SK-N-SH (cell line): ENCODE measurements around the gene HAPLN2. TPM values are rescaled to one million over a fixed set of nuclear protein-coding genes. Genes with fewer than 3 reads are reported as not detected.

Experiments
- CTCF ChIA-PET: fragments of 300-600, 350-600 bp; formaldehyde crosslinking; extraction: SDS; loops from one replicate; lab custom pipeline; 2021; lab: Yijun Ruan, JAX
- POLR2A ChIA-PET: fragments of 350-600 bp; sonication (Branson Sonifier 250); formaldehyde crosslinking; extraction: SDS; loops from one replicate; lab custom pipeline; 2020; ENCODE audit warnings: antibody characterized with exemption, inconsistent platforms; lab: Yijun Ruan, JAX
- DNase-seq: peaks from one replicate; pipeline ENCODE4 v3.0.0; 2012
- H2AFZ ChIP-seq: fragments of 200-600 bp; sonication (generic); 2 replicates; pipeline ENCODE4 v1.8.1; 2016; ENCODE audit warnings: antibody characterized with exemption, mild to moderate bottlenecking, low read depth
- H3F3A ChIP-seq: fragments of 200-600 bp; sonication (generic); replicated peaks from 2 replicates; pipeline ENCODE3; 2016; ENCODE audit warnings: antibody characterized with exemption, mild to moderate bottlenecking; ENCODE audit not compliant: insufficient read depth
- H3K27ac ChIP-seq, 2 experiments: fragments of 200-500 bp in 1 of 2; fragments of 200-600 bp in 1 of 2; sonication (Bioruptor generic) in 1 of 2; sonication (generic), shearing (Covaris generic) in 1 of 2; 2 replicates each; pipeline versions ENCODE4 v1.5.1 to v1.6.1; 2014 to 2016; ENCODE audit warnings: low read depth in 2 of 2, inconsistent platforms in 1 of 2, low read length in 1 of 2, mild to moderate bottlenecking in 1 of 2, mixed read lengths in 1 of 2
- H3K27me3 ChIP-seq: fragments of 200-600 bp; sonication (generic), shearing (Covaris generic); 2 replicates; pipeline ENCODE4 v1.6.1; 2016; ENCODE audit warnings: mixed run types; ENCODE audit not compliant: insufficient read depth
- H3K36me3 ChIP-seq, 2 experiments: fragments of 200-500 bp in 1 of 2; fragments of 200-600 bp in 1 of 2; sonication (Bioruptor generic) in 1 of 2; sonication (generic) in 1 of 2; replicated peaks in 1 of 2; 2 replicates each; pipeline versions ENCODE3 to v1.5.1; 2014 to 2016; ENCODE audit warnings: low read length in 1 of 2, mild to moderate bottlenecking in 1 of 2; ENCODE audit not compliant: insufficient read depth in 2 of 2, control insufficient read depth in 1 of 2
- H3K4me1 ChIP-seq, 2 experiments: fragments of 200-500 bp in 1 of 2; fragments of 200-600 bp in 1 of 2; sonication (Bioruptor generic) in 1 of 2; sonication (generic), shearing (Covaris generic) in 1 of 2; 2 replicates each; pipeline versions ENCODE4 v1.5.1 to v1.6.1; 2014 to 2016; ENCODE audit warnings: low read depth in 1 of 2, low read length in 1 of 2, mixed run types in 1 of 2; ENCODE audit not compliant: insufficient read depth in 2 of 2, control insufficient read depth in 1 of 2
- H3K4me2 ChIP-seq: fragments of 200-600 bp; sonication (generic), shearing (Covaris generic); 2 replicates; pipeline ENCODE4 v1.6.1; 2017; ENCODE audit warnings: mixed run types
- H3K4me3 ChIP-seq, 2 experiments: fragments of 200-500 bp in 1 of 2; fragments of 200-600 bp in 1 of 2; sonication (Bioruptor generic) in 1 of 2; sonication (generic), shearing (Covaris generic) in 1 of 2; 2 replicates each; pipeline versions ENCODE4 v1.5.1 to v1.8.1; 2014 to 2016; ENCODE audit warnings: low read depth in 2 of 2, inconsistent platforms in 1 of 2, low read length in 1 of 2, mild to moderate bottlenecking in 1 of 2, mixed read lengths in 1 of 2, moderate library complexity in 1 of 2
- H3K79me2 ChIP-seq: fragments of 200-600 bp; sonication (generic); 2 replicates; pipeline ENCODE4 v1.8.1; 2017; ENCODE audit warnings: mild to moderate bottlenecking; ENCODE audit not compliant: insufficient read depth
- H3K9ac ChIP-seq: fragments of 200-600 bp; sonication (generic); 2 replicates; pipeline ENCODE4 v1.6.1; 2017; ENCODE audit warnings: mixed run types
- H3K9me2 ChIP-seq: fragments of 200-600 bp; sonication (generic); 2 replicates; pipeline ENCODE4 v1.6.1; 2017; ENCODE audit warnings: mixed run types
- H3K9me3 ChIP-seq: fragments of 200-600 bp; sonication (generic); 2 replicates; pipeline ENCODE4 v1.6.1; 2017; ENCODE audit warnings: mixed run types, mild to moderate bottlenecking, moderate library complexity
- H4K20me1 ChIP-seq: fragments of 200-600 bp; sonication (generic); 2 replicates; pipeline ENCODE4 v1.6.1; 2017; ENCODE audit warnings: mild to moderate bottlenecking, mixed run types; ENCODE audit not compliant: insufficient read depth
- CTCF ChIP-seq: fragments of 200-600 bp; sonication (generic); IDR thresholded peaks from 2 replicates; pipeline ENCODE4 v1.6.1; 2017; ENCODE audit warnings: antibody characterized with exemption, mild to moderate bottlenecking, moderate library complexity
- EZH2phosphoT487 ChIP-seq: fragments of 200-600 bp; sonication (generic); IDR thresholded peaks from 2 replicates; pipeline ENCODE4 v1.6.1; 2017; ENCODE audit warnings: low read depth, mixed run types, mild to moderate bottlenecking, antibody characterized with exemption, moderate library complexity, borderline replicate concordance
- FOSL2 ChIP-seq: IDR thresholded peaks from 2 replicates; pipeline ENCODE4 v1.4.0; 2012; ENCODE audit warnings: low read depth, mild to moderate bottlenecking, moderate library complexity, borderline replicate concordance
- FOXJ3 ChIP-seq: sonication (generic); formaldehyde crosslinking; IDR thresholded peaks from 2 replicates; pipeline ENCODE4 v1.5.1; 2020; ENCODE audit warnings: mild to moderate bottlenecking, missing genetic modification reagents
- MAX ChIP-seq: IDR thresholded peaks from 2 replicates; pipeline ENCODE4 v1.4.0; 2012; ENCODE audit warnings: low read depth
- MEF2A ChIP-seq: IDR thresholded peaks from 2 replicates; pipeline ENCODE4 v1.4.0; 2012; ENCODE audit warnings: low read depth, borderline replicate concordance
- NFIC ChIP-seq: IDR thresholded peaks from 2 replicates; pipeline ENCODE4 v1.4.0; 2012; ENCODE audit warnings: borderline replicate concordance
- NRF1 ChIP-seq: IDR thresholded peaks from 2 replicates; pipeline ENCODE4 v1.6.1; 2012; ENCODE audit warnings: low read depth, mild to moderate bottlenecking, low read length
- POLR2AphosphoS5 ChIP-seq: IDR thresholded peaks from 2 replicates; pipeline ENCODE4 v1.6.1; 2012; ENCODE audit warnings: low read depth, low read length
- REST ChIP-seq: IDR thresholded peaks from 2 replicates; pipeline ENCODE4 v1.6.1; 2012; ENCODE audit warnings: mild to moderate bottlenecking, low read depth, low read length, moderate library complexity
- RFX5 ChIP-seq: IDR thresholded peaks from 2 replicates; pipeline ENCODE4 v1.6.1; 2012; ENCODE audit warnings: mild to moderate bottlenecking, improper control_type of control experiment, low read length
- RXRA ChIP-seq: IDR thresholded peaks from 2 replicates; pipeline ENCODE4 v1.4.0; 2012; ENCODE audit warnings: low read depth, mild to moderate bottlenecking, borderline replicate concordance
- SIN3A ChIP-seq: IDR thresholded peaks from 2 replicates; pipeline ENCODE4 v1.6.1; 2012; ENCODE audit warnings: low read depth, mild to moderate bottlenecking, low read length, moderate library complexity, borderline replicate concordance
- SMC3 ChIP-seq: IDR thresholded peaks from 2 replicates; pipeline ENCODE4 v1.6.1; 2012; ENCODE audit warnings: low read depth, low read length, improper control_type of control experiment
- TCF12 ChIP-seq: IDR thresholded peaks from 2 replicates; pipeline ENCODE4 v1.4.0; 2012
- USF2 ChIP-seq: fragments of 150-350 bp; IDR thresholded peaks from 2 replicates; pipeline ENCODE4 v1.6.1; 2017; ENCODE audit warnings: antibody characterized with exemption, low read length, low read depth, borderline replicate concordance
- WGBS: methylation state at CpG from one replicate; pipeline ENCODE4 v1.1.6; 2017; ENCODE audit warnings: low lambda C conversion rate; 5-methylcytosine and 5-hydroxymethylcytosine counted together
- polyA plus RNA-seq, 3 experiments: library from polyadenylated mRNA; depleted of rRNA; stranded (reverse); fragments of >200 nt; gene quantifications; 2 replicates each; pipeline ENCODE4 v1.2.3, GENCODE V29; 2012

Gene HAPLN2
- polyA plus RNA-seq, 1 of the 3 experiments (the other 2 are of a cell fraction) = 0.20 TPM

GRCh38 chr1:156658496-156658895, 39.3 kb downstream of the HAPLN2 start:
- ChIA-PET POLR2A (no interaction called here), CTCF (interaction anchor here (0.7 to 13.1 kb wide), 23 partner anchors 8 to 273 kb away, joined by 3 to 682 read pairs (median 6); partner anchors contain the start of genes BCAN, CRABP2, HAPLN2 and ISG20L2)

More at GRCh38 chr1:156658496-156658895, 39.3 kb downstream of the HAPLN2 start:
- no peak for TF ChIP-seq NRF1
- TF ChIP-seq EZH2phosphoT487 = no peak
- no peak for TF ChIP-seq FOSL2
- no peak for TF ChIP-seq CTCF
- TF ChIP-seq MAX = no peak
- TF ChIP-seq POLR2AphosphoS5 = no peak
- TF ChIP-seq FOXJ3 = no peak
- TF ChIP-seq SMC3 = no peak
- no peak for TF ChIP-seq SIN3A
- no peak for TF ChIP-seq NFIC
- no peak for TF ChIP-seq REST
- TF ChIP-seq TCF12 = no peak
- TF ChIP-seq RFX5 = no peak
- TF ChIP-seq RXRA = no peak
- no peak for TF ChIP-seq MEF2A
- no peak for TF ChIP-seq USF2
- Histone ChIP-seq H3K4me2 (no peak overlapping the region), H3K9me2 (no peaks in the 10 kb centered on the region), H3K36me3 (no peaks in the 10 kb centered on the region), H3K79me2 (no peaks in the 10 kb centered on the region), H3K9ac (no peak overlapping the region), H2AFZ (no peak overlapping the region), H3K9me3 (no peaks in the 10 kb centered on the region), H3K4me1 (peaks cover 39 to 43% of the 10 kb centered on the region in 2 experiments; a peak in 3 of 4 replicates), H3K27ac (no peak overlapping the region), H3K27me3 (no peaks in the 10 kb centered on the region), H3F3A (peaks cover 21% of the 10 kb centered on the region), H4K20me1 (peaks cover 3% of the 10 kb centered on the region; the same call in 1 of the 2 replicates), H3K4me3 (no peak overlapping the region)
- 100% methylated on average over 7 of the region's 14 CpGs for WGBS
- no peak for DNase-seq
